ENCODE data around the gene OSBPL3. TPM values are rescaled to one million over a fixed set of nuclear protein-coding genes. Genes with fewer than 3 reads are reported as not detected.
A peak's percentile ranks its signal among the peaks of the same experiment; 100 is the strongest.

Gene OSBPL3
- total and polyA plus RNA-seq, 2 donors (not counting 1 experiment from before 2014, with no cell fraction given) = 13.5 to 67.6 TPM

GRCh38 chr7:24836084-24836483, 143.9 kb downstream of the OSBPL3 start:
- no CpG with 5 or more reads among the region's 2 CpGs for WGBS (ENCODE audit: insufficient coverage)
- Histone ChIP-seq H3K4me3 (ENCODE audit: control extremely low read depth in 1 of 5, extremely low read depth in 1 of 5, insufficient read depth in 1 of 5, low read depth in 2 of 5, low read length in 4 of 5) (peak overlapping the region in 1 of 5 experiments; percentile 46), H3K4me2 (replicated peaks; ENCODE audit: low read depth, low read length, poor library complexity, severe bottlenecking) (peak overlapping the region; percentile 66), H3K27ac (ENCODE audit: low read length in 2 of 2) (peak overlapping the region; percentile 97), H4K20me1 (ENCODE audit: control insufficient read depth, insufficient read depth, low read length, poor library complexity, severe bottlenecking) (no peaks in the 10 kb centered on the region), H3K9ac (ENCODE audit: low read length) (peak overlapping the region; percentile 38), H3K27me3 (replicated peaks in 1 of 4; ENCODE audit: control extremely low read depth in 1 of 4, control insufficient read depth in 3 of 4, insufficient read depth in 4 of 4, low read length in 3 of 4) (no peaks in the 10 kb centered on the region), H3K36me3 (replicated peaks in 1 of 2; ENCODE audit: control extremely low read depth in 1 of 2, control insufficient read depth in 1 of 2, extremely low read depth in 1 of 2, insufficient read depth in 2 of 2, low read length in 1 of 2) (peaks cover 0 to 3% of the 10 kb centered on the region in 2 experiments), H3K9me3 (ENCODE audit: control extremely low read depth in 1 of 3, control insufficient read depth in 2 of 3, insufficient read depth in 1 of 3, low read length in 2 of 3) (no peaks in the 10 kb centered on the region), H3K4me1 (ENCODE audit: control insufficient read depth in 2 of 2, insufficient read depth in 2 of 2, low read length in 2 of 2) (peaks cover 72 to 74% of the 10 kb centered on the region in 2 donors), H3K79me2 (ENCODE audit: control insufficient read depth, insufficient read depth, low read length) (no peaks in the 10 kb centered on the region), H2AFZ (ENCODE audit: insufficient read depth, low read depth, low read length, poor library complexity, severe bottlenecking) (peak overlapping the region; percentile 36)
- intact Hi-C loops (cut with micrococcal nuclease) = loop anchor here (1.0 to 10.0 kb wide), 4 partner anchors 15 to 1651 kb away; partner anchors contain the start of genes NUP42 and OSBPL3
- POLR2A ChIA-PET = interaction anchor here (4.2 kb wide), 1 partner anchor 15 kb away, joined by 17 read pairs; no protein-coding TSS in a partner anchor
- no peaks in the 10 kb centered on the region for H3K27me3 Mint-ChIP-seq
- peak overlapping the region; percentile 98 for H3K27ac Mint-ChIP-seq
- H3K4me1 Mint-ChIP-seq = peaks cover 75% of the 10 kb centered on the region
- no peaks in the 10 kb centered on the region for H3K9me3 Mint-ChIP-seq (ENCODE audit: insufficient read depth)
- H3K4me3 Mint-ChIP-seq = peak overlapping the region; percentile 80
- DNase-seq (peak; percentile 89), ATAC-seq (ENCODE audit: low read depth) (peak; percentile 80)
- CTCF ChIA-PET = interaction anchor here (1.0 to 11.7 kb wide), 9 partner anchors 10 to 259 kb away, joined by 3 to 129 read pairs (median 6); no protein-coding TSS in a partner anchor
- TF ChIP-seq EZH2 (IDR thresholded peaks at IDR 0.05; ENCODE audit: borderline replicate concordance, insufficient read depth, low read depth, low read length, poor library complexity, severe bottlenecking) (no peak), CTCF (IDR thresholded peaks at IDR 0.05) (no peak)

GRCh38 chr7:24835643-24836042, 144.3 kb downstream of the OSBPL3 start:
- H3K4me3 Mint-ChIP-seq = peak overlapping the region; percentile 80
- POLR2A ChIA-PET = interaction anchor here (3.2 to 4.2 kb wide), 2 partner anchors 14 to 143 kb away, joined by 15 to 17 read pairs; partner anchors contain the start of gene OSBPL3
- H3K4me2 ChIP-seq (replicated peaks; ENCODE audit: low read depth, low read length, poor library complexity, severe bottlenecking) = peak overlapping the region; percentile 66
- H3K27ac Mint-ChIP-seq = peak overlapping the region; percentile 98
- H3K9me3 ChIP-seq (ENCODE audit: control extremely low read depth in 1 of 3, control insufficient read depth in 2 of 3, insufficient read depth in 1 of 3, low read length in 2 of 3) = no peaks in the 10 kb centered on the region
- peak overlapping the region in 1 of 5 experiments; percentile 46 for H3K4me3 ChIP-seq (ENCODE audit: control extremely low read depth in 1 of 5, extremely low read depth in 1 of 5, insufficient read depth in 1 of 5, low read depth in 2 of 5, low read length in 4 of 5)
- TF ChIP-seq CTCF (IDR thresholded peaks at IDR 0.05) (no peak), EZH2 (IDR thresholded peaks at IDR 0.05; ENCODE audit: borderline replicate concordance, insufficient read depth, low read depth, low read length, poor library complexity, severe bottlenecking) (no peak)
- ATAC-seq (ENCODE audit: low read depth) (peak; percentile 14), DNase-seq (no peak)
- H2AFZ ChIP-seq (ENCODE audit: insufficient read depth, low read depth, low read length, poor library complexity, severe bottlenecking) = peak overlapping the region; percentile 36
- H3K4me1 ChIP-seq (ENCODE audit: control insufficient read depth in 2 of 2, insufficient read depth in 2 of 2, low read length in 2 of 2) = peaks cover 73 to 76% of the 10 kb centered on the region in 2 donors
- intact Hi-C loops (cut with micrococcal nuclease) = loop anchor here (1.0 to 10.0 kb wide), 5 partner anchors 14 to 1651 kb away; partner anchors contain the start of genes NUP42 and OSBPL3
- H3K79me2 ChIP-seq (ENCODE audit: control insufficient read depth, insufficient read depth, low read length) = no peaks in the 10 kb centered on the region
- peak overlapping the region; percentile 97 for H3K27ac ChIP-seq (ENCODE audit: low read length in 2 of 2)
- WGBS (ENCODE audit: insufficient coverage) = no CpG with 5 or more reads among the region's 3 CpGs
- H3K9ac ChIP-seq (ENCODE audit: low read length) = peak overlapping the region; percentile 38
- no peaks in the 10 kb centered on the region for H4K20me1 ChIP-seq (ENCODE audit: control insufficient read depth, insufficient read depth, low read length, poor library complexity, severe bottlenecking)
- H3K36me3 ChIP-seq (replicated peaks in 1 of 2; ENCODE audit: control extremely low read depth in 1 of 2, control insufficient read depth in 1 of 2, extremely low read depth in 1 of 2, insufficient read depth in 2 of 2, low read length in 1 of 2) = peaks cover 0 to 3% of the 10 kb centered on the region in 2 experiments
- no peaks in the 10 kb centered on the region for H3K27me3 ChIP-seq (replicated peaks in 1 of 4; ENCODE audit: control extremely low read depth in 1 of 4, control insufficient read depth in 3 of 4, insufficient read depth in 4 of 4, low read length in 3 of 4)
- CTCF ChIA-PET = interaction anchor here (1.0 to 11.7 kb wide), 9 partner anchors 10 to 260 kb away, joined by 3 to 129 read pairs (median 6); no protein-coding TSS in a partner anchor
- no peaks in the 10 kb centered on the region for H3K27me3 Mint-ChIP-seq
- peaks cover 76% of the 10 kb centered on the region for H3K4me1 Mint-ChIP-seq
- no peaks in the 10 kb centered on the region for H3K9me3 Mint-ChIP-seq (ENCODE audit: insufficient read depth)

Data from B cell (primary cell).